ENCODE results near the gene MED10. TPM values are rescaled to one million over a fixed set of nuclear protein-coding genes. Genes with fewer than 3 reads are reported as not detected.
"Not testable (repeated sequence)": the region's sequence is repeated elsewhere in the genome, so short reads cannot be mapped to it uniquely, and the experiment has no call there.

MED10 gene
- total RNA-seq, 1 experiment from 2014 or later = 40.2 TPM

DNA sequence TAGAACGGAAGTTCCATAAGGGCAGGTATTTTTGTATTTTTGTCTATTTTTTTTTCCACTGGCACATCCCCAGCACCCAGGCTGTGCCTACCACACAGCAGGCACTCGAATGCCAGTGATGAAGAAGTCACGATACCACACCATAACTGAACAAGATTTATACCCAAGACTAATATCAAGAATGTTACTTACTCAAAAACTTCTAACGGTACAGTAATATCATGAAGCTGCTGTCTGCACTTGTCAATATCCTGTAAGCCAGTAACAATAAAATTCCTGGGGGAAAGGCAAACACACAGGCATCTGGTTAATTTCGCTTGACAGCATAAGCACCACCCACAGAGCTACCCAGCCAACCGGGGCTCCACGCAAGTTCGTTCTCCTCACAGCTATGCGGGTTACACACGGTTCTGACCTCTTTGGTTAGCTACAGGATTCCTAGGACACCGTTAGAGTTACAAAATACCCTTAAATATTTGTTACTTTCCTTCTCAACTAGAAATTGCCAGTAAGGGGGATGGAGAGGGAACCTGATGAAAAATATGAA, 1.3 kb downstream of the MED10 start:
- DNase-seq (ENCODE audit: low read depth) = no peak

GRCh38 chr5:6373081-6373846, 5.1 kb downstream of the MED10 start:
- no peak for DNase-seq (ENCODE audit: low read depth)

GRCh38 chr5:6372251-6373080, 5.9 kb downstream of the MED10 start:
- no peak for DNase-seq (ENCODE audit: low read depth)

DNA sequence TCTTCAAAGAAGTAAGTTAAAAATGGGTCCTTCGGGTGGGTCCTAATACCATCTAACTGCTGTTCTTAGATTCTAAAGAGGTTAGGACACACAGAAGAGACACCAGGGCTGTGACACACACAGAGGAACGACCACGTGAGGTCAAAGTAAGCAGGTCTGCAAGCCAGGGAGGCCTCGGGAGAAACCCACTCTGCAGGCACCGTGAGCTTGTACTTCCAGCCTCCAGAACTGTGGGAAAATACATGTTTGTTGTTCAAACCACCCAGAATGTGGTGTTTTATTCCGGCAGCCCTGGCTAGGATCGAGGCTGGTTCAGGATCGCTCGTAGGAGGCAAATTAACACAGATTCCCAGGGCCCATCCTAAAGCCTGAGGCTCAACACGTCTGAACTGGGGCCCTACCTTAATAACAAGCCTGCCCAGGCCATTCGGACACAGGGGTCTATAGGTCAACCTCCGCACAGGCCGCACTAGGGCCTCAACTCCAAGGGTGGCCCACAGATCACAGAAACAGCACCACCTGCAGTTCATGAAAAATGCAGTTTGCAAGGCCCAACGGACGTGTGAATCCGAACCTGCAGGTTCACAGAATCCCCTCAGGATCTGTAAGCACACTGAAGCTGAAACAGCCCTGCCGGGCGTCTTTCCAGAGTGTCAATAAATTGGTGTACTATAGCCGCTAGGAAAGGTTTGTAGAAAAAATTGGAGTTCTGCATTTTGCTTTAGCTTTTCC, 7.1 kb downstream of the MED10 start:
- no peak for DNase-seq (ENCODE audit: low read depth)

DNA sequence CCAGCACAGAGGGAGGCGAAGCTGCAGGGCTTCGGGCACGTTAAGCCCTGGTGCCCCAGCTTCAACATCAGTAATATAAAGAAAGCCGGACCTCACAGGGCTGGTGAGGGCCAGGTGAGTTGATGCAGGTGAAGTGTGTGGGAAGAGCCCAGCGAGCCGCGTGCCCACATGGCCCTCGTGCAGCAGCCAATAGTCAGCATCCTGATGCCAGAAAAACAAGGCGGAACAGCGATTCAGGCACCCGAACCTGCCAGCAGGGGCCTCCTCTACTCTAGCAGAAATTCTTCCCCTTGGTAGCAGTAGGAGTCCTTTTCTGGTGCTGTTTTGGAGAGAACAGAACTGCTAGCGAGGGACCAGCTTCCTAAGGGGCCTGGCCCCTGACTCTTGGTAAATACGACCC, 7.8 kb downstream of the MED10 start:
- no peak for DNase-seq (ENCODE audit: low read depth)

DNA sequence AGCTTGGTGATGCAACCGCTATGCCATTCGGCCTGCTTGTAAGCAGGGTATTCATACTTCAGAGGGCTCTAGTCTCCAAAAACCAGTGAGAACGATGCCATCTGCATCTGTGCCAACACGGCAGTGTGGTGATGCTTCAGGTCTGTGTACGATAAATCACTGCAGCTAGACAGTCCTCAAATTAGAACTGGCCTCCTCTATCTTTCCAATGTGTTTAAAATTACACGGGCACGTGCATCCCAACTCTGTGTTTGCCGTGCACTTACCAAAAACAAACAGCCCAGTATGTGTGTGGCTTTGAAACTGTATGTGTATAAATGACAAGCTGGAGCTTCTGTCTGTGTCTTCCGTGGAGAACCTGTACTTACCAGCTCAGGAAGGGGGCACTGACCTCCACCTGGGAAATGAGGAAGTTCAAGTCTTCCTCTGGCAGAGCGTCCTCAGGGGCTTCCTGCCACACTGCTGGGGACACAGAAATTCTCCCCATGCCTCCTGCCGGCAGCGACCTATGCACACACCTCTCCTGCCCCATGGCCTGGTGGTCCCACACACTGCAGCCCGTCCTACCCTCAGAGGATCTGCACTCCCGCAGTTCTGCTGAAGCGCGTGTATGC, 12.3 kb downstream of the MED10 start:
- DNase-seq (ENCODE audit: low read depth) = no peak

- peak; percentile 78 for DNase-seq (ENCODE audit: low read depth)
Observed at GRCh38 chr5:6365142-6365976, 13.0 kb downstream of the MED10 start.

DNA sequence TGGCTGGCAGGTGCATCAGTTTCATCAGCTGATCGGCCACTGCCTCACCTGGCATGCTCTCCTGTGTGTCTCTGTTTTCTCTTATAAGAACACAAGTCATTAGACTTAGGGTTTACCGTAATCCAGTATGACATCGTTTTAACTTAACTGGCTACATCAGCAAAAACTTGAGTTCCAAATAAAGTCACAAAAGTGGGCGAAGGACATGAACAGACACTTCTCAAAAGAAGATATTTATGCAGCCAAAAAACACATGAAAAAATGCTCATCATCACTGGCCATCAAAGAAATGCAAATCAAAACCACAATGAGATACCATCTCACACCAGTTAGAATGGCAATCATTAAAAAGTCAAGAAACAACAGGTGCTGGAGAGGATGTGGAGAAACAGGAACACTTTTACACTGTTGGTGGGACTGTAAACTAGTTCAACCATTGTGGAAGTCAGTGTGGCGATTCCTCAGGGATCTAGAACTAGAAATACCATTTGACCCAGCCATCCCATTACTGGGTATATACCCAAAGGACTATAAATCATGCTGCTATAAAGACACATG, 14.8 kb downstream of the MED10 start:
- DNase-seq (ENCODE audit: low read depth) = not testable (repeated sequence)

GRCh38 chr5:6362846-6363245, 15.5 kb downstream of the MED10 start:
- DNase-seq (ENCODE audit: low read depth) = no peak

DNA sequence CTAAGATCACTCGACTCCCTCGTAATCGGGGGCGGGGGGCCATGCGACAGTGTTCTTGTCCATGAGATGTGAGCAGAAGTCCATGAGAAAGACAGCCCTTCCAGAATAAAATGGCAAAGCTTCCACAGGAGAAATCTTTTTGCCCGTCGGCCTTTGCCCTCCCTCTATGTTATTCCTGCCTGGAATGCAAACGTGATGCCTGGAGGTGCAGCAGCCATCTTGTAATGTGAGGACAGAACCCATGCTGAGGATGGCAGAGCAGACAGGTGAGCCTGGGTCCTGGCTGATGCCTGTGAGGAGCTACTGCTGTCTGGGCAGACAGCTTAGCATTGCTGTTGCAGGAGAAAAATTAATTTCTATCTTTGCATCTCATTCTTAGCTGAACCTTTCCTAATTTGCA, 17.2 kb downstream of the MED10 start:
- DNase-seq (ENCODE audit: low read depth) = no peak

- no peak for DNase-seq (ENCODE audit: low read depth)
Observed at GRCh38 chr5:6360323-6361072, 17.8 kb downstream of the MED10 start.

DNA sequence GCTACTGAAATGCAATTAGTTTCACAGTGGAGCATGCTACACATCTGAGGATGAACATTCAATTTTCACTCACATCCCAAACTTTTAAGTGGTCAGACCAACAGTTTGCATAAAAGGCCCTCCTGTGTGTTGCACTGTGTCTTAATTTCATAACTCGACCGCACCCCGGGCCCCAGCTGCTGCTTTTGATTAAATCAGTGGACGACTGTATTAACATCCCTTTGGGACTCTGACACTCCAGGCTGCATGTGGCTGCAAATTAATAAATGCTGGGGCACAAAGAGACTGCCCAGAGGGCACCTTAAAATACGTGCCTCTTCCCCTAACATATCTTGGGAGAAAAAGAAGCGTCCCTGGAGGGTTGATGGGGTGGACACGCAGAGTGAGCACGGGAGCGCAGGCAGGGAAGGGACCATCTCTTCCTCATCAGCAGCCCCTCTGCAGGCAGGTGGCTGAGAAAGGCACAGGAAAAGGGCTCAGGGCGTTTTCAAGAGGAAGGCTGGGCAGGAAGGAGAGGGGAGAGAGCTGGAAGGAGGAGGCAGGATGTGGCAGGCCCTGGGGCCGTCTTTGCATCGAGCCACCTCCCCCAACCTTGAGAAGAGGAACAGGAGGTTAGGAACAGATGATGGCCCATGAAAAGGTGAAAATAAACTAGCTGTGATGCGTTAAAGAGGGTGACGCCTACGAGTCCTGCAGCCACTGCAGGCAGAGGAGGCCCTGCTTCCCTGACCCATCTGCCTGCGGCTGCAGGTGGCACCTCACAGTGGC, 18.6 kb downstream of the MED10 start:
- peak; percentile 50 for DNase-seq (ENCODE audit: low read depth)

DNA sequence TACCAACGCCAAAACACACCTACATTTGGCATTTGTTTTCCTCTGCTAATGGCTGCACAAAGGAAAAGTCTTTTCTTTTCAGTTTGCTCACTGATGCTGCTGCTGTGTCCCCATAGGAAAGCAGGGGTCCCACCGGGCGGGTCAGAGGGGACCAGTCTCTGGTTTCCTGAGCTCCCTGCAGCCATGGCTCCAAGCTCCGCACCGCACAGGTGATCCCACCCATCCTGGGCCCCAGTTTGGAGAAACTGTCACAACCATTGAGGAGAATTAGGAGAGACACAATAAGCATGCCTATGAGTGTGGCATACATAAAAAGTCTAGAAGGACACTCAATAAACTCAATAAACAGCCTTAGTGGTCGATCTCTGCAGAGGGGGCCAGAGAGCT, 19.9 kb downstream of the MED10 start:
- DNase-seq (ENCODE audit: low read depth) = no peak

GRCh38 chr5:6357817-6358433, 20.4 kb downstream of the MED10 start:
- not testable (repeated sequence) for DNase-seq (ENCODE audit: low read depth)

DNA sequence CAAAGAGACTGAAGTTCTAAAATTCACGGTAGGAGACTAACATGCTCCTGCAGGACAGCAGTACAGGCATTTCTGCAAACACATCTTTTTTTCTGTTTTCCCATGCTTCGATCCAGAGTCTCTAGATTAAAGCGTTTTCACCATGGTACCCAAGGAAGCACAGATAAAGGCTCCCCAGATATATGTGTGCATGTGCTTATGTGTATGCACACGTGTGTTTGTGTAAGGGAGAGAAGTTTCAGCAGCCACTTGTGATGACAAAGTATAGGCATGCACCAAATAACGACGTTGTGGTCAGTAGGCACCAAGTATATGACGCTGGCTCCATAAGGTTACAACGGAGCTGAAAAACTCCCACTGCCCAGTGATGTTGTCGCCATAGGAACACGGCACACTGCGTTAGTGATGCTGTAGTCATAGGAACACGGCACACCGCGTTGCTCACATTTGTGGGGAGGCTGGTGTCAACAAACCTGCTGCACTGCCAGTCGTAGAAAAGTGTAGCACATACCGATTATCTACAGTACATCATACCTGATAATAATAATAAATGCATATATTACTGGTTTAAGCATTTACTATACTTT, 21.7 kb downstream of the MED10 start:
- no peak for DNase-seq (ENCODE audit: low read depth)

- DNase-seq (ENCODE audit: low read depth) = no peak
Observed at GRCh38 chr5:6355294-6355693, 23.1 kb downstream of the MED10 start.

DNA sequence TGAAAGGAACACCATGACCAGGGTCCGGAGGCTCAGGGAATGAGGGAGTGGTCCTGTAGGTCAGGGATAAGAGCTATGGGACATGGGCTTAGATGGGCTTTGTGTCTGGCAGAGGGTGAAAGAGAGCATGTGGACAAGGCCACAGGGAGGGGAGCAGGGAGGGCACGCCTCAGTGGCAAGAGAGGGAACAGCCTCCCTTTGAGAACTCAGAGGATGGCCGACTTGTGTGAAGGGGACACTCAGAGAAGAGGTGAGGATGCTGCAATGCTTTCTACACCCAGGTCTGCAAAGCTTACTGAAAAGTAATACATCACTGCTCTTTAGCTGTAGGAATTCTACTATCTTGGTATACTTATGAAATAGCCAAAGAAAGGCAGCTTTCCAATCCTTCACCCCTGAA, 23.5 kb downstream of the MED10 start:
- DNase-seq (ENCODE audit: low read depth) = no peak

Data from HT1080 (cell line).